Measurements from ENCODE around the gene KRTAP5-4.
"Not testable (repeated sequence)": the region's sequence is repeated elsewhere in the genome, so short reads cannot be mapped to it uniquely, and the experiment has no call there.

The KRTAP5-4 gene

DNA sequence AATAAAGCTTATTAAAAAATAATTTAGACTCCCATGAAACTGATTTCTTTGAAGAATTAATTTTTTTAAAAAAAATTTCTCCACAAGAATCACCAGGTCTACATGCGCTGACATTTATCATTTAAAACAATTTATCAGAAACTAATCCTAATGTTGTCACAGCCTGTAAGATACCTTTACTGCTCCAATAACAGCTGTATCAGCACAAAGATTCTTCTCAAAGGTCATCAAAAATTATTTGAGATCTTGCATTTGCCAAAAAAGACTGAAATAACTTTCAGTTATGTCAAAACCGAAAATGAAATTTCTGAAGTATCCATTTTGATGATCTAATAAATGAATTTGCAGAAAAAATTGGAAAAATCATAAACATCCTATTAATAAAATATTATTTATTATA lies 15.7 kb upstream of the KRTAP5-4 start:
- no peak for DNase-seq (ENCODE audit: low read depth in 2 of 2)

DNA sequence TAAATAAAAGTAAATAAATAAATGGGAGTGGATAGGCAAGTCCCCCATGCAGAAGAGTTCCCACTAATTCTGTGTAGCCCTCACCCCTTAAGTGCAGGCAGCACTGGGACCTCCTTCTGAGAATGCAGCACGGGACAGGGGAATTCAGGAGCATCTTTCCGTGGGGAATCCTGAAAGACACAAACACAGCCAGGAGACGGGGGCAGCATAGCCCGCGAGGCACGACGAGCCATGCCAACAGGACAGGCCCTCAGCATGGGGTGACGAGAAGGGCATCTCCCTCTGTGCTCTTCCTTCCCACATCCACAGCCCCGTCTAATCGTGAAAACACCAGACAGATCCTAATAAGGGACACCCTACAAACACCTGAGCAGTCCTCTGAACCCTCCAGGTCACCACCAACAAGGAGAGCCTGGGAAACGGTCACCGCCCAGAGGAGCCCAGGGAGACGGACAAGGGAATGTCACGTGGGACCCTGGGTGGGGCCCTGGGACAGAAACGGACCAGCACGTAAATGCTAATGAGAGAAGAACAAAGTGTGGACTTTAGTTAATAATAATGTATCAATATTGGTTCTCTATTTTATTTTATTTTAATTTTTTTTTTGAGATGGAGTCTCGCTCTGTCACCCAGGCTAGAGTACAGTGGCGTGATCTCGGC lies 14.5 kb upstream of the KRTAP5-4 start:
- no peak for DNase-seq (ENCODE audit: low read depth in 2 of 2)

DNA sequence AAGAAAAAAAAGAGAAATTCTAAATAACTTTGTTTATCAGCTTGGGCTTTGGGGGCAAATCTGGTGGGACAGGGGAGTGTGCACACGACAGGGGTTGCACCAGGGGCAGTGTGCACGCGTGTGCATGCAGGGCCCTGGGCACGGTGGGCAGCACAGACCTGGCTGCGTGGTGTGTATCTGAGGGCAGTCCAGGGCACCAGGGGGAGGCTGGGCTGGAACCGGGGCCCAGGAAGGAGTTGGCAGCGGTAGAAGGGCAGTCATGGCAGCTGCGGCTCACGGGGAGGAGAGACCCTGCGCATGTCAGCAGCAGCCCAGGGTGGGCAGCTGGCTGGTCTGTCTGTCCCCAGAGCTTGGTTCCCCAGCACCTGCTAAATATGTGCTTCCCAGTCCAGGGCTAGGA lies 11.9 kb upstream of the KRTAP5-4 start:
- no peak for DNase-seq (ENCODE audit: low read depth in 2 of 2)

DNA sequence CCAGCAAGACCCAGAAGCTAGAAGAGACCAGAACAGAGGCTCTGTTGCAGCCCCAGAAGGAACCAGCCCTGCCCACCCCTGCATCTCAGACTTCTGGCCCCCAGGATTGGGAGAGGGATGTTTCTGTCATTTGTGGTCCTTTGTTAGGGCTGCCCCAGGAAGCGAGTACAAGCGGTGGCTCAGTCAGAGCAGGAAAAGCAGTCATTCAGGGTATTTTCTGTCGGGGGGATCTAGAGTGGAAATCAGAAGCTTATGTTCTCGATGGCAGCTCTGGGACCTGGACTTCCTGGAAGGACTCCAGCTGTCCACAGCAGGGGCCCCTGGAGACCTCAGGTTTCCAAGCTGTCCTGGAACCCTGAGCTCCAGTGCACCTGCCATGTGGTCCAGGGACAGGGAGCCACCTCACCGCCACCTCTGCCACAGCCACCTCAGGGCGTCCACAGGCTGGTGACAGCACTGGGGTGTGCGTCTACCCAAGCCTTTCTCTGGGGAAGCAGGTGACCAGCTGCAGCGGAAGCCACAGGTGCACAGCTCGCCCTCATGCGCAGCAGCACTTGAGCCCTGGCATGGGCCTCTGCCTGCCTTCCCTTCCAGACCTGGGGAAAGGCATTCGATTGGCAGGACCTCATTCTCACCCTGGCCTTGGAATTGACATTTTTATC lies 10.2 kb upstream of the KRTAP5-4 start:
- no peak for DNase-seq (ENCODE audit: low read depth in 2 of 2)

DNA sequence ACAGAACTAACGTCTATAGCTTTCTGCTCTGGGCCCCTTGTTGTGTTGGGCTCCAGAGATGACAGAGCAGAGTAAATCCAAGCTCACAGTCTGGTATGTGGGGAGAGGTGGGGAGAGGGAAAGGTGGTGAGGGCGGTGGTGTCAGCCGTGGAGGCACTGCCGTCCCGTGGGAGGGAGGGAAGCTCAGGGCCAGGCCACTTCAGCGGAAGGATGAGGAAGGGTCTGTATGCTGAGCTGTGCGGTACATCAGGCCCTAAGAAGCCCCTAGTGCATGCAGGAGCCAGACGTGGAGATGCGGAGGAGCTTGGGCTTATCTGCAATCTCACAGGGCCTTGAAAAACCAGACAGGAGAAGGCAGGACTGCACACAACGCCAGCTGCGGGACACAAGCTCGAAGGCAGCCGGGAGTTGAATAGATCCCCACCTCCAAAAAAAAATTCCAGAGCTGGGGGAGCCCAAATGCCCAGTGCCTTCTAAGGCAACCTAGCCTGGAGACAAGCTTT lies 9.2 kb upstream of the KRTAP5-4 start:
- no peak for DNase-seq (ENCODE audit: low read depth in 2 of 2)

DNA sequence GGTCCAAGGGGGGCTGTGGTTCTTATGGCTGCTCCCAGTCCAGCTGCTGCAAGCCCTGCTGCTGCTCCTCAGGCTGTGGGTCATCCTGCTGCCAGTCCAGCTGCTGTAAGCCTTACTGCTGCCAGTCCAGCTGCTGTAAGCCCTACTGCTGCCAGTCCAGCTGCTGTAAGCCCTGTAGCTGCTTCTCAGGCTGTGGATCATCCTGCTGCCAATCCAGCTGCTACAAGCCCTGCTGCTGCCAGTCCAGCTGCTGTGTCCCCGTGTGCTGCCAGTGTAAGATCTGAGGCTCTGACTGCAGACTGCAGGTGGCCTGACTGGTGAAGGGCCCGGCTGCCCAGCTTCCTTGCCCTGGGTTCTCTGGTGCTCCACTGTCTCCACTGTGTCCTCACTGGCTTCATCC lies 8.3 kb upstream of the KRTAP5-4 start:
- DNase-seq (ENCODE audit: low read depth in 2 of 2) = no peak

DNA sequence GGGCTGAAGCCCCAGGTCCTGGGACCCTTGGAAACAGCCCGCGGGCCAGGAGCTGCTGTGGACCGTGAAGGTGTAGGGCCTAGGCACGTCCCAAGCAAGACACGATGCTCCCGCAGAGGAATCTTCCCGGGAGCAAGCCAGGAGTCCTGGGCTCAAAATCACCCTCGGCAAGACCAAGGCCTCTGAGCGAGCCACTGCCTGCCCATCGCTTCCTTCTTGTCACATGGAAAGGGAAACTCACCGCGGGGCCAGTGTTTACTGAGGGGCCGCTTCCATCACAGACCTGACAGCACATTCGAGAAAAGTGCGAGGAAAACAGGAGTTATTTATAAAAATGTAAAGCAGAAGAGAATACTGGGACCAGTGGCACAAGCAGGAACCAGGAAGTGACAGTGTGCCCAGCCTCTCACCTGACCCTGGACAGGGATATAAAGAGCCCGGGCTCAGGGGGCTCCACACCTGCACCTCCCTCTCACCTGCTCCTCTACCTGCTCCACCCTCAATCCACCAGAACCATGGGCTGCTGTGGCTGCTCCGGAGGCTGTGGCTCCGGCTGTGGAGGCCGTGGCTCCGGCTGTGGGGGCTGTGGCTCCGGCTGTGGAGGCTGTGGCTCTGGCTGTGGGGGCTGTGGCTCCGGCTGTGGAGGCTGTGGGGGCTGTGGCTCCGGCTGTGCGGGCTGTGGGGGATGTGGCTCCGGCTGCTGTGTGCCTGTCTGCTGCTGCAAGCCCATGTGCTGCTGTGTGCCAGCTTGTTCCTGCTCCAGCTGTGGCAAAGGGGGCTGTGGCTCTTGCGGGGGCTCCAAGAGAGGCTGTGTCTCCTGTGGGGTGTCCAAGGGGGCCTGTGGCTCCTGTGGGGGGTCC lies 7.6 kb upstream of the KRTAP5-4 start, which contains the start of gene KRTAP5-5:
Gene KRTAP5-5 (plus strand): TSS at position 450 of the 860 bp plus-strand sequence. CDS start 66 bp downstream, at position 516.
- DNase-seq (ENCODE audit: low read depth in 2 of 2) = no peak

DNA sequence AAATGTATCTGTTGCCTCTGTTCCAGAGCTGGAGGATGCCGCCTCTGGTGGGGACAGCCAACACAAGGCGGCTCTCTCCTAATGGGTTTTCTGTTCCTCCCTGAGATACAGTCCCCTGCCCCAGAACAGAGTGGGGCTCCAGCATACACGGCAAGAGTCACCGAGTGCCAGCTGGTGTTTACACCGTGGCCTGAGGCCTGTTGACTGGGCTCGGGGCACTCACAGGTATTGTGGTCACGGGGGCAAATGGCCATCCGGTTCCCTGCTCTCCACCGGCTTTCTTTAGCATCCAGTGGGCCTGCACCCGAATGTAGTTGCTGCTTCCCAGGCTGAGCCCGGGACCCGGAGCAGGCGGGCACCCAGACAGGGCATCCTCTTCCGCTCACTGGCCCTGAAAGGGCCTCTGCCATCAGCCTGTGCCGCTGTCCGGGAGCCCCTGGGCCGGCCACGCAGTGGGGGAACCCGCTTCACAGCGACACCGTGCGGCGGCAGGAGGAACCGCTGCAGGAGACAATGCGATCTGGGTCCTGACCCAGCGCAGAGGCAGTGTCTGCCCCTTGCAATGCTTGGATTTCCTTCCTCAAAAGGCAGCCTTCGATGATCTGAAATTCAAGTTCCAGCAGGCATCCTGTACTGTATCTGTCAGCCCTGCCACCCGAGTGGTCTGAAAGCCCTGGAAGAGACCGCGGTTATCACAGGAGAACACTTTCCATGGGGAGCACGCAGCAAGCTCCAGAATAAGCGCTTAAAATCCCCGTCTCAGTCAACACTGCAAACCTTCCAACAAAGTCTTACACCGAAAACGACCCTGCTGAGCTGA lies 6.8 kb upstream of the KRTAP5-4 start:
- peak; percentile 28 to 36 for DNase-seq (ENCODE audit: low read depth in 2 of 2)

DNA sequence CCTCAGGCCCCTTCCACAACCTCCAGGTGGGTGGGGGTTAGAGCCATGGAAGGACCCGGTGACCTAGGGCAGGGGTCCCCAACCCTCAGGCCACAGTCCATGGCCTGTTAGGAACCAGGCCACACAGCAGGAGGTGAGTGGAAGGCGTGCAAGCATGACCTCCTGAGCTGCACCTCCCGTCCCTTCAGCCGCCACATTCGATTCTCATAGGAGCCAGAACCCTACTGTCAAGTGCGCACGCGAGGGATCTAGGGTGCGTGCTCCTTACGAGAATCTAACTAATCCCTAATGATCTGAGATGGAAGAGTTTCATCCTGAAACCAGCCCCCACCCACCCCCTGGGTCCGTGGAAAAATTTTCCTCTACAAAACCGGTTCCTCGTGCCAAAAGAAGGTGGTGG lies 3.6 kb upstream of the KRTAP5-4 start:
- DNase-seq (ENCODE audit: low read depth in 2 of 2) = no peak

DNA sequence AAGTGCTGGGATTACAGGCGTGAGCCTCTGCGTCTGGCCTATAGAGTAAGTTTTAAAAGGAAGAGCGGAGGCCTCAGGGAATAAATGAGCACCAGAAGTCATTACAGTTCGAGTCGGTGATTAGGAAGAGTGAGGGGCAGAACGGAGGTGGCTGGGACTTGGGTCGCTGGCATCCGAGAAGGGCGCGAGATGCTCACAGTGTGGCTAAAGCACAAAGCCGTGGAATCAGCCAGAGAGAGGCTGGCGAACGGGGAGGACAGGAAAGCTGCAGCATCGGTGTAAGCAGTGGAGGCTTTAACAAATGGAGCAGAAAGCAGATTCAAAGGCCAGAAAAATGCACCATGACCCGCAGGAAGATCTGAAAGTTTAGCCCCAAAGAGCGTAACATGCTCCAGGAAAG lies 2.7 kb upstream of the KRTAP5-4 start:
- no peak for DNase-seq (ENCODE audit: low read depth in 2 of 2)

DNA sequence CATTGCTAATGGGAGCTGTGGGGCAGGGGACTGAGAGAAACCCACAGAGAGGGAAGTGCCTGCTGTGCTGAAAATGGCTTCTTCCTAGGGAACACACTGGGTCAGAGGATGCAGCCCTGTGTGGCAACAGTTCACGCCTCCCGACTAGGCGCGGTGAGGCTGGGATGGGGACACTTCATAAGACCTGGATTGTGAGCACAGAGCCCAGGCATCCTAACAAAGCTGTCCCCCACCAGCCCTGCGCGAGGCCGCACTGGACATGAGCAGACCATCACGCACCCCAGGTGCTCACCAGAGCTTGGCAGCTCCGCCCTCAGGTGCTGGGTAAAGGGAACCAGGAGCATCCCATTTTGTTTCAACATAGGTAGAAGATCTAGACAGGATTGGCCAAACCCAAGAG lies 1.8 kb upstream of the KRTAP5-4 start:
- no peak for DNase-seq (ENCODE audit: low read depth in 2 of 2)

DNA sequence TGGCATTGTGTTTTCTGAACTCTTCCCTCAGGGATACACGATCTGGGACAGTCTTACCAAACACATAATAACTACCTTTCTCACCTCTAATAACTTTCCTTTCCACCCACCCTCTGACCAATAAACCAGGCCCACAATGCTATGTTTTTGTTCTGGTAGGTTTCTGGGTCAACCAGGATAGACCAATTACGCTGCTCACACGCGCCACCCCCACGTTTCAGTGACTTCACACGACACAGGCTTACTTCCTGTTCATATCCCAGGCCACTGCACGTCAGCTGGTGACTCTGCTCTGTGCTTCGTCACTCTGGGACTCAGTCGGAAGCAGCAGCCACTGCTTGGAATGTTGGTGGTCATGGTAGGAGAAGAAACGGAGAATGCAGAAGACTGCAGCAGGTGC lies 2.5 kb downstream of the KRTAP5-4 start:
- DNase-seq (ENCODE audit: low read depth in 2 of 2) = no peak

DNA sequence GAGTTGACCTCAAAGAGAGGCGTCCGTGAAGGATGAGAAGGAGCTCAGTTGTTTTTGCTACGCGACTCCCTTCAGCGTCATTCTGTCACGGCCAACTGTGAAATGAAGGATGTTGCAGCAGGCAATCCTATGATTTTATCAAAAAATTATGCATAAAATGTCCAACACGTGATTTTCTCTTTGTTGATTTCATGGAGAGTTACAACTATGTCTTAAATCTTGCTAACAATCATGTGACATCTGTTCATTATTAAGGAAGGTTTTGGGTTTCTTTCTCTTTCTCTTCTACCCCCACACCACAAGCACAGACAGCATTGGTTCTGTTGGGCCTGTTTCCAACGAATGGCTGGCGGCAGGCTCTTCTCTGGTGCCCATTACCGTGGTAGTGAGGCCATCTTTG lies 3.7 kb downstream of the KRTAP5-4 start:
- no peak for DNase-seq (ENCODE audit: low read depth in 2 of 2)

DNA sequence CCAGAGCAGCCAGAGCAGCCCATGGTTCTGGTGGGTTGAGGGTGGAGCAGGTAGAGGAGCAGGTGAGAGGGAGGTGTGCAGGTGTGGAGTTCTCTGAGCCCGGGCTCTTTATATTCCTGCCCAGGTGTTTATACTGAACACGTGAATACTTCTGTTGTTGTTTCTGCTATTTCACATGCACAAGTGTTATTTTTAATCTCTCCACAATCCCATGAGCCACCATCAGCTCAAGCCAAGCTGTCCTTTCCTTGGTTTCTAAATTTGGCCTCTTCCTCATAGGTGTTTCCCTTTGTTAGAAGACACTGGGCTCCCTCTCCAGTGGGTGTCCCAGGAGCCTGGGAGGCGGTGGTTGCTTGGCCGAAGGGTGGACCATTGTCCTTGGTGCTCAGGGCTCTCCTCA lies 13.6 kb downstream of the KRTAP5-4 start, which contains the start of gene KRTAP5-3:
Gene KRTAP5-3 (minus strand): TSS at position 101 of the 400 bp plus-strand sequence. CDS start 78 bp downstream, at position 23.
- DNase-seq (ENCODE audit: low read depth in 2 of 2) = no peak

DNA sequence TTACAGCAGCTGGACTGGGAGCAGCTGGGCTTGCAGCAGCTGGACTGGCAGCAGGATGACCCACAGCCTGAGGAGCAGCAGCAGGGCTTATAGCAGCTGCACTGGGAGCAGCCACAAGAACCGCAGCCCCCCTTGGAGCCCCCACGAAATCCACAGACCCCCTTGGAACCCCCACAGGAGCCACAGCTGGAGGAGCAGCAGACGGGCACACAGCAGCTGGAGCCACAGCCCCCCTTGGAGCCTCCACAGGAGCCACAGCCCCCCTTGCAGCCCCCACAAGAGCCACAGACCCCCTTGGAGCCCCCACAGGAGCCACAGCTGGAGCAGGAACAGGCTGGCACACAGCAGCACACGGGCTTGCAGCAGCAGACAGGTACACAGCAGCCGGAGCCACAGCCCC lies 14.0 kb downstream of the KRTAP5-4 start:
- DNase-seq (ENCODE audit: low read depth in 2 of 2) = not testable (repeated sequence)

DNA sequence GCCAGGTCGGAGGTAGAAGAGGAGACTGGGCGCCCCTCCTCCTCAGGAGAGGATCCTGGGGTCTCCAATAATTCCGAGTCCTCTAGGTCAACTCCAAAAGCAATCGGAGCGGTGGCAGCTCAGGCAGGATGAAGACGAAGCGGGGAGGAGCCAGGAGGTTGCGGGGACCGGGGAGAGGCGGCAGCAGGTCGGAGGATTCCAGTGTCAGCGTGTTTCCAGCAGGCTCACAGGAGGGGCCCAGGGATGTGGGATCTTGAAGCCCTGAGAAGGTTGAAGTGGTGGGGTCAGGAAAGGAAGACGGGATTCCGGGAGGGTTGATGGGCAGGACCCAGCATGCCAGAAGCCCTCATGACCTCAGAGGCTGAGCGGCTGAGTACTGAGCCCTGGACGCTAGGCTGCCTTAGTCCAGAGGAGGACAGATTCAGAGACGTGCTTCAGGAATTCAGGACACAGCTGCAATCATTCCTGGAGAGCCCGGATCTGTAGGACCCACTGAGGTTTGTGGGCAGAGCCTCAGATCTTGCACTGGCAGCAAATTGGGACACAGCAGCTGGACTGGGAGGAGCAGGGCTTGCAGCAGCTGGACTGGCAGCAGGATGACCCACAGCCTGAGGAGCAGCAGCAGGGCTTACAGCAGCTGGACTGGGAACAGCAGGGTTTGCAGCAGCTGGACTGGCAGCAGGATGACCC lies 14.6 kb downstream of the KRTAP5-4 start:
- DNase-seq (ENCODE audit: low read depth in 2 of 2) = not testable (repeated sequence)

DNA sequence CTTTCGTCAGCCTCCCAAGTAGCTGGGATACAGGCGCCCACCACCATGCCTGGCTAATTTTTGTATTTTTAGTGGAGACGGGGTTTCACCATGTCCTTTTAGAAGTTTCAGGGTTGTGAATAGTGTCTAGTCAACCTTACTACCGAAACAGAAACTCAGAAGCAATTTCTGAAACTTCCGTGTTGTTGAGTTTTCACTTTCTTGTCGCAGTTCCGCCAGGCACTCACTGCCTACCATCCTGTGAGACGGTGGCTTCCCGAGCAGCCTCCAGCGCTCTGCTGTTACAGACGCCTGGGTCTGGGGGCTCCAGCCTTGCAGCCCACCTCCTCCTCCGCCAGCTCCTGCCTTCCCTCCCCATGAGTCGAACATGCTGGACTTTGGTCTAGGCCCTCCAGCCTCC lies 16.0 kb downstream of the KRTAP5-4 start:
- not testable (repeated sequence) for DNase-seq (ENCODE audit: low read depth in 2 of 2)

DNA sequence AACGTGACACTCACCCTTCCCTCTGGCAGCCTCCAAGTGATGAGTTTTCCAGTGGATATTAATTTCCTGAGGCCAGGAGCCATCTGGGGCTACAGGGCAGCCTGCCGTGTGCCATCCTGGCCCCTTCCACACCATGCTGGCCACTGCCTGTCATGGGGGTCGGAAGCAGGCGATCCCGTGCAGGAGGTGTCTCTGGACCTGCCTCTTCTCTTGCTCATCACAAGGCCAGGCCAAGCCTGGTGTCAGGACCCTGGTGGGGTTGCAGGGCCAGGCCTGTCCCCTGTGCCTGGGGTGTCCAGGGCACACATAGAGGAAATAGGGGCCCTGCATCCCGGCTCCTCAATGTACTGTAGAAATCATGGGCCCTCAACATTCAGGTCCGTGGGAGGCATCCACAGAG lies 17.2 kb downstream of the KRTAP5-4 start:
- no peak for DNase-seq (ENCODE audit: low read depth in 2 of 2)

DNA sequence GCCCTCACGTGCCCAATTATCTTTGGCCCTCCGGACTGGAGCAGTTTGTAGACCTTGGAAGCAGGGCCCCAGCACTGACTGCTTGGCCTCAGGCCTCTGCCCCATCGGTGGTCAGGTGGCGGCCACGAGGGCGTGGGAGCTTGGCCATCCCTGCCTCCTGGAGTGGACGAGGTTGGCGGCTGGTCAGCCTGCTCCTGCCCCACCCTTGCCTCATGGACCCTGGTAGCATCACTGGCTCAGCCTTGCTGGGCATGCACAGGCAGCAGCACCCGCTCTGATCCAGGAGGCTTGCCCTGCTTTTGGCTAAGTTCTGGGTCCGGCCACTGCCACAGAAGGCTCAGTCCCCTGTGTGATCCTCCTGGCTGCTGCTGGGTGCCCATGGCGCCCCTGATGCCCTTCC lies 17.8 kb downstream of the KRTAP5-4 start:
- no peak for DNase-seq (ENCODE audit: low read depth in 2 of 2)

DNA sequence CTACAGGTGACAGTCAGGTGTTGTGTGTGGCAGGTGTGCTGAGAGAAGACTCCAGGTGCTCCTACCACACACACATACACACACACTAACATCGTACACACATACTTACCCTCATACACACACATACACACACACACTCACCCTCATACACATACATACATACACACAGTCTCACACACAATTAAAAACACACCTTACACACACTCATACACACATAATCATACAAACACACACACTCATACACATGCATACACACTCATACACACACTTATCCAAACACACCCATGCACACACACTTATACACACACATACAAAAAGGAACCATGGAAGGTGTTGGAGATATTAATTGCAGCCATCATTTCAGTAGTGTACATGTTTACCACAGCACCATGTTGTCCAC lies 18.3 kb downstream of the KRTAP5-4 start:
- DNase-seq (ENCODE audit: low read depth in 2 of 2) = no peak

DNA sequence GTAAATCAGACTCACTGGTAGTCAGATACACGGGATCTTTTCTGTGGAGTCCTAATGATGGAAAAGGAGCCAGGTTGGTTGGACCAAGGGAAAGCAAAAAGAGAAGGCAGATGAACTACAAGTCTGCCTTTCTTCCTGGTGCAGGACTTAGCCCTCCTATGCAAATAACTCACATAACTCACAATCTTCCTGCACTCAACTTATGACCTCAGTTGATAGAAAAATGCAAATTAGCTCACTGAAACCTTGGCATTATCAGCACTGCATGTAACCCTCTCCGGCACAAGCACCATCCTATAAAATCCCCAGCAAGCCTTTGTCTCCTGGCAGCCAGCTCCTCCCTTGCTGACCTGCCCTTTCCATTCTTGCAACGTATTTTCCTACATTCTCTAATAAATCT lies 20.3 kb downstream of the KRTAP5-4 start:
- not testable (repeated sequence) for DNase-seq (ENCODE audit: low read depth in 2 of 2)
